ENCODE results near the gene PLEKHG2.

DNA sequence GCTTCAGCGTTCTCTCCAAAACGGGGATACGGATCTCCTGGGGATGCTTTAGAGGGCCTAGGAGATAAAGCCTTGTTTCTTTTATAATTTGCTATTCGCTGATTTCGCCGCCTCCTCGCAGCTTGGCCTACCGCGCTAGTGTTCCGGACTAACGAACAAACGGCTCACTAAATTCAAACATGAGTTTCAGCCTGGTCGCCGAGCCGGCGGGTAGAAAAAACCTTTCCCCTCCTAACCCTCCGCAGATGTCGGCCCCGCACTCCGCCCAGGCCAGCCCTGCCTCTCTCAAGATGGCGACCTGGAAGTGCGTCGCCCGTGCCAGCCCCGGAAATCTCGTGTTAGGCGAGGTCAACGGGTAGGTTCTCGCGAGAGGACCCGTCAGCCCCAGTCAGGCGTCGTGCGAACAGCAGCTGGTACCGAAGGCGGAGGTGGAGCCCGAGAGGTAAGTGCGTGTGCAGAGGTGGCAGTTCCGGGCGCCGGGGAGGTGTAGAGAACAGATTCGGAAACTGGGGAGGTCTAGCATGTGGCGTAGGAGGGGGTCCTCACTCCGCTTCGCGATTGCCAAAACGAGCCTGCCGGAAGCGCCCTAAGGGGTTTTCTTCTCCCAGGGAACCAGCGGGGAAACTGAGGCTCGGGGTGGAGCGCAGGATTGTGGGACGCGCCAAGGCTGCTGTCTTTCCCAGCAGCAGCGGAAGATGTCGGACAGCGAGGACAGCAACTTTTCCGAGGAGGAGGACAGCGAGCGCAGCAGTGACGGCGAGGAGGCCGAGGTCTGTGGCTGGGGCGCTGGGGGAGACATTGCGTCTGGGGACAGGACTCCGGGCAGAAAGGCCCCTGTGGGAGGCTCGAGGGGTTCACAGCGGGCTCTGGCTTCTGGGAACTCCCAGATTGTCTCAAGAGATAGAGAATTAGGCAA is 33.0 kb downstream of the PLEKHG2 start, which contains the start of gene SUPT5H:
- TF ChIP-seq JUND (IDR thresholded peaks at IDR 0.05), result peak in 1 of 2 donors; percentile 16
- TF ChIP-seq MAX (IDR thresholded peaks at IDR 0.05), result peak; percentile 81
- TF ChIP-seq YY1 (IDR thresholded peaks at IDR 0.05), result peak; percentile 99
- TF ChIP-seq, protein P1, sequence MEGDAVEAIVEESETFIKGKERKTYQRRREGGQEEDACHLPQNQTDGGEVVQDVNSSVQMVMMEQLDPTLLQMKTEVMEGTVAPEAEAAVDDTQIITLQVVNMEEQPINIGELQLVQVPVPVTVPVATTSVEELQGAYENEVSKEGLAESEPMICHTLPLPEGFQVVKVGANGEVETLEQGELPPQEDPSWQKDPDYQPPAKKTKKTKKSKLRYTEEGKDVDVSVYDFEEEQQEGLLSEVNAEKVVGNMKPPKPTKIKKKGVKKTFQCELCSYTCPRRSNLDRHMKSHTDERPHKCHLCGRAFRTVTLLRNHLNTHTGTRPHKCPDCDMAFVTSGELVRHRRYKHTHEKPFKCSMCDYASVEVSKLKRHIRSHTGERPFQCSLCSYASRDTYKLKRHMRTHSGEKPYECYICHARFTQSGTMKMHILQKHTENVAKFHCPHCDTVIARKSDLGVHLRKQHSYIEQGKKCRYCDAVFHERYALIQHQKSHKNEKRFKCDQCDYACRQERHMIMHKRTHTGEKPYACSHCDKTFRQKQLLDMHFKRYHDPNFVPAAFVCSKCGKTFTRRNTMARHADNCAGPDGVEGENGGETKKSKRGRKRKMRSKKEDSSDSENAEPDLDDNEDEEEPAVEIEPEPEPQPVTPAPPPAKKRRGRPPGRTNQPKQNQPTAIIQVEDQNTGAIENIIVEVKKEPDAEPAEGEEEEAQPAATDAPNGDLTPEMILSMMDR (IDR thresholded peaks at IDR 0.05; ENCODE audit: low read depth, low read length, missing input control), result no peak
- TF ChIP-seq TAF1 (conservative IDR thresholded peaks at IDR 0.05), result no peak
- peak; percentile 16 to 38 for TF ChIP-seq RAD21 (IDR thresholded peaks at IDR 0.05)
- peak; percentile 83 to 94 for TF ChIP-seq RXRA (IDR thresholded peaks at IDR 0.05)
- TF ChIP-seq, protein P2, sequence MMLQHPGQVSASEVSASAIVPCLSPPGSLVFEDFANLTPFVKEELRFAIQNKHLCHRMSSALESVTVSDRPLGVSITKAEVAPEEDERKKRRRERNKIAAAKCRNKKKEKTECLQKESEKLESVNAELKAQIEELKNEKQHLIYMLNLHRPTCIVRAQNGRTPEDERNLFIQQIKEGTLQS (IDR thresholded peaks at IDR 0.05), result no peak
- TF ChIP-seq REST (IDR thresholded peaks at IDR 0.05), result no peak
- TF ChIP-seq GABPA (IDR thresholded peaks at IDR 0.05 in 1 of 2, conservative IDR thresholded peaks at IDR 0.05 in 1 of 2), result peak in 1 of 2 donors; percentile 91
- TF ChIP-seq HNF4A (conservative IDR thresholded peaks at IDR 0.05), result peak in 1 of 2 donors; percentile 4
- peak; percentile 69 for TF ChIP-seq NR2F2 (IDR thresholded peaks at IDR 0.05)
- TF ChIP-seq FOXA1 (IDR thresholded peaks at IDR 0.05), result no peak
- no peak for TF ChIP-seq HNF4G (IDR thresholded peaks at IDR 0.05)
